A549 (cell line): Measurements from ENCODE around the gene ZSWIM3. TPM values are rescaled to one million over a fixed set of nuclear protein-coding genes. Genes with fewer than 3 reads are reported as not detected.

Experiments used
- ATAC-seq, 2 experiments: fragments of 200-7000 bp in 1 of 2; fragments of >200 bp in 1 of 2; cut with Nextera tagmentation in 1 of 2; cut with Tn5 transposase in 1 of 2; 3 replicates each; pipeline versions ENCODE4 v1.8.0 to v1.9.1; 2018 to 2020; ENCODE audit warnings: mild to moderate bottlenecking in 1 of 2, moderate library complexity in 1 of 2
- CTCF ChIA-PET: fragments of 300-600 bp; sonication (Branson Sonifier 250); formaldehyde crosslinking; extraction: SDS; loops from one replicate; lab custom pipeline; 2021; ENCODE audit warnings: antibody characterized with exemption, inconsistent platforms; lab: Yijun Ruan, JAX
- POLR2A ChIA-PET: fragments of 350-600 bp; formaldehyde crosslinking; extraction: SDS; loops from one replicate; lab custom pipeline; 2021; ENCODE audit warnings: antibody characterized with exemption, inconsistent platforms; lab: Yijun Ruan, JAX
- DNase-seq, 2 experiments: peaks; one replicate each; pipeline versions ENCODE4 v3.0.0 to v3.0.0-alpha.2; 2011 to 2016; ENCODE audit warnings: low read depth in 1 of 2, low spot score in 1 of 2
- FAIRE-seq: peaks from 2 replicates; lab custom pipeline; 2011; peaks lifted over from hg19 to GRCh38; lab: Jason Lieb, UNC
- H3K27ac ChIP-seq, 2 experiments: fragments of >200 bp; sonication (Bioruptor Twin); formaldehyde crosslinking; 3 replicates each; pipeline ENCODE4 v1.5.1; 2016 to 2017
- H3K4me1 ChIP-seq: fragments of >200 bp; sonication (Bioruptor Twin); formaldehyde crosslinking; 3 replicates; pipeline ENCODE4 v1.6.1; 2016
- H3K4me2 ChIP-seq: fragments of >200 bp; sonication (Bioruptor Twin); formaldehyde crosslinking; 3 replicates; pipeline ENCODE4 v1.6.1; 2016
- H3K4me3 ChIP-seq: fragments of >200 bp; sonication (Bioruptor Twin); formaldehyde crosslinking; 3 replicates; pipeline ENCODE4 v1.5.1; 2016
- H3K9me3 ChIP-seq: fragments of >200 bp; sonication (Bioruptor Twin); formaldehyde crosslinking; 3 replicates; pipeline ENCODE4 v1.6.1; 2016
- ATOH8 ChIP-seq: fragments of 250-450 bp; sonication (Bioruptor Pico); IDR thresholded peaks from 2 replicates; pipeline ENCODE4 v1.5.0; 2020; ENCODE audit warnings: low read depth, mild to moderate bottlenecking, moderate library complexity
- CBX8 ChIP-seq: fragments of 200-600 bp; sonication (generic); IDR thresholded peaks from 2 replicates; pipeline ENCODE4 v1.6.1; 2016
- CHD4 ChIP-seq: fragments of 200-600 bp; sonication (generic); IDR thresholded peaks from 2 replicates; pipeline ENCODE4 v1.6.1; 2016; ENCODE audit warnings: antibody characterized with exemption, mild to moderate bottlenecking, borderline replicate concordance
- CTCF ChIP-seq: fragments of >200 bp; sonication (Bioruptor Twin); formaldehyde crosslinking; IDR thresholded peaks from 3 replicates; pipeline ENCODE4 v1.5.1; 2016
- E2F6 ChIP-seq: IDR thresholded peaks from 2 replicates; pipeline ENCODE4 v1.6.1; 2012; ENCODE audit warnings: low read depth, borderline replicate concordance
- EHMT2 ChIP-seq: fragments of 200-600 bp; sonication (generic); IDR thresholded peaks from 2 replicates; pipeline ENCODE4 v1.6.1; 2016; ENCODE audit warnings: antibody characterized with exemption, low read depth, mild to moderate bottlenecking, moderate library complexity
- ESRRA ChIP-seq: fragments of 150-350 bp; IDR thresholded peaks from 2 replicates; pipeline ENCODE4 v1.6.1; 2014; ENCODE audit warnings: mild to moderate bottlenecking, low read length, borderline replicate concordance
- FOSL2 ChIP-seq, 2 experiments: fragments of 450-650 bp in 1 of 2; fragments of >200 bp in 1 of 2; sonication (Bioruptor Twin) in 1 of 2; formaldehyde crosslinking; IDR thresholded peaks; 2 replicates each; pipeline versions ENCODE4 v1.5.0 to v1.6.1; 2016 to 2020; ENCODE audit warnings: mild to moderate bottlenecking in 1 of 2, moderate library complexity in 1 of 2
- FOXS1 ChIP-seq: fragments of 250-450 bp; sonication (Bioruptor Pico); IDR thresholded peaks from 2 replicates; pipeline ENCODE4 v1.5.0; 2020; ENCODE audit warnings: mild to moderate bottlenecking, moderate library complexity
- HOXB13 ChIP-seq: fragments of 250-450 bp; sonication (Bioruptor Pico); IDR thresholded peaks from 2 replicates; pipeline ENCODE4 v1.5.0; 2020; ENCODE audit warnings: low read depth, mild to moderate bottlenecking, moderate library complexity
- HOXB5 ChIP-seq: fragments of 250-450 bp; sonication (Bioruptor Pico); IDR thresholded peaks from 2 replicates; pipeline ENCODE4 v1.5.0; 2020; ENCODE audit warnings: mild to moderate bottlenecking, moderate library complexity
- KDM1A ChIP-seq: fragments of 200-600 bp; sonication (generic); IDR thresholded peaks from 2 replicates; pipeline ENCODE4 v1.6.1; 2016; ENCODE audit warnings: low read depth, mild to moderate bottlenecking
- MAFK ChIP-seq: fragments of 450-650 bp; IDR thresholded peaks from 2 replicates; pipeline ENCODE4 v1.6.1; 2014; ENCODE audit not compliant: partially characterized antibody
- MAX ChIP-seq: IDR thresholded peaks from 2 replicates; pipeline ENCODE4 v1.6.1; 2012
- MYC ChIP-seq: IDR thresholded peaks from 2 replicates; pipeline ENCODE4 v1.6.1; 2012; ENCODE audit warnings: mild to moderate bottlenecking, inconsistent platforms, low read length, improper control_type of control experiment, borderline replicate concordance
- NPAS2 ChIP-seq: fragments of 250-450 bp; sonication (Bioruptor Pico); IDR thresholded peaks from 2 replicates; pipeline ENCODE4 v1.8.0; 2022; ENCODE audit warnings: mild to moderate bottlenecking, moderate library complexity, borderline replicate concordance
- PHF8 ChIP-seq: fragments of 200-600 bp; sonication (generic); IDR thresholded peaks from 2 replicates; pipeline ENCODE4 v1.6.1; 2016; ENCODE audit warnings: low read depth, mild to moderate bottlenecking, antibody characterized with exemption, moderate library complexity, borderline replicate concordance
- POLR2AphosphoS2 ChIP-seq: conservative IDR thresholded peaks from 2 replicates; pipeline ENCODE4 v1.6.1; 2012; ENCODE audit warnings: low read length, improper control_type of control experiment, inconsistent platforms
- RAD21 ChIP-seq, 2 experiments: fragments of >200 bp in 1 of 2; sonication (Bioruptor Twin) in 1 of 2; formaldehyde crosslinking in 1 of 2; IDR thresholded peaks in 1 of 2; conservative IDR thresholded peaks in 1 of 2; 2 replicates in 1 of 2; 3 replicates in 1 of 2; pipeline ENCODE4 v1.6.1; 2012 to 2018; ENCODE audit warnings: inconsistent platforms in 1 of 2
- RARB ChIP-seq: fragments of 250-450 bp; sonication (Bioruptor Pico); IDR thresholded peaks from 2 replicates; pipeline ENCODE4 v1.8.0; 2021; ENCODE audit warnings: mild to moderate bottlenecking, moderate library complexity
- RCOR1 ChIP-seq: fragments of 150-350 bp; IDR thresholded peaks from 2 replicates; pipeline ENCODE4 v1.6.1; 2014; ENCODE audit warnings: antibody characterized with exemption, low read length, low read depth
- RFX5 ChIP-seq: fragments of 450-650 bp; IDR thresholded peaks from 2 replicates; pipeline ENCODE4 v1.7.1; 2014; ENCODE audit warnings: antibody characterized with exemption, mild to moderate bottlenecking, moderate library complexity
- SMC3 ChIP-seq: fragments of >200 bp; sonication (Bioruptor Twin); formaldehyde crosslinking; IDR thresholded peaks from 3 replicates; pipeline ENCODE4 v1.6.1; 2018; ENCODE audit warnings: inconsistent platforms
- ZC3H11A ChIP-seq: fragments of 450-650 bp; IDR thresholded peaks from 2 replicates; pipeline ENCODE4 v1.6.1; 2014; ENCODE audit warnings: antibody characterized with exemption, mild to moderate bottlenecking
- WGBS: methylation state at CpG from one replicate; pipeline ENCODE4 v1.1.6; 2017; ENCODE audit errors: missing lambda C conversion rate; 5-methylcytosine and 5-hydroxymethylcytosine counted together
- polyA plus RNA-seq, 4 experiments: library from polyadenylated mRNA; depleted of rRNA in 3 of 4; stranded (reverse); fragments of >200 nt; fragmentation: RNase III in 1 of 4; extraction: RNeasy Plus Mini Kit Qiagen cat#74134 plus additional on column Dnase treatment in 1 of 4; gene quantifications; 2 replicates in 3 of 4; 3 replicates in 1 of 4; pipeline ENCODE4 v1.2.3, GENCODE V29; 2011 to 2017
- TF ChIP-seq, protein P1 (sequence below): fragments of 450-650 bp; IDR thresholded peaks from 2 replicates; pipeline ENCODE4 v1.6.1; 2014; ENCODE audit warnings: antibody characterized with exemption

The ZSWIM3 gene
- polyA plus RNA-seq, 2 of the 4 experiments (the other 2 are of a cell fraction): 1.1 to 1.3 TPM

- no peak for TF ChIP-seq MYC
- TF ChIP-seq, all 56 proteins: peak for 2
These were observed 39.8 kb upstream of the ZSWIM3 start (continued) for GRCh38 chr20:45817376-45818194.

DNA sequence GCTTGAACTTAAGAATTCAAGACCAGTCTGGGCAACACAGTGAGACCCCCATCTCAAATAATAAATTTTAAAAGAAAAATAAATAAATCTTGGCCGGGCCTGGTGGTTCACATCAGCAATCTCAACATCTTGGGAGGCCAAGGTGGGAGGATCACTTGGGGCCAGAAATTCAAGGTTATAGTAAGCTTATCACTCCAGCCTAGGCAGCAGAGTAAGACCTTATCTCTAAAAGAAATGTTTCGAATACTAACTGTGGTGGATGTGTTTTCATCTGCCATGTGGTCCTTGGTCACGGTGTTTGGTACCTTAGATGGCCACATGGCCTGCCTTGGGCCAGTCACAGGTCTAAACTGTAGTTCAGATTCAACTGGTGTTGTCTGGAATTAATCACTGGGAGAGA lies 39.2 kb upstream of the ZSWIM3 start:
- WGBS: 85% methylated on average over 3 of the region's 3 CpGs
- Histone ChIP-seq H3K4me2 (no peak overlapping the region), H3K27ac (no peak overlapping the region), H3K4me3 (no peak overlapping the region)
- ATAC-seq: no peak
- no peak for FAIRE-seq
- DNase-seq: no peak
- CTCF ChIA-PET: interaction anchor here (1.0 to 2.2 kb wide), 3 partner anchors 22 to 145 kb away, joined by 3 to 6 read pairs (median 3); no protein-coding TSS in a partner anchor
- TF ChIP-seq KDM1A (no peak), HOXB13 (CRISPR knock-in tag) (no peak), RCOR1 (no peak), SMC3 (no peak), EHMT2 (no peak), MAFK (no peak), CHD4 (no peak), CBX8 (no peak), POLR2AphosphoS2 (no peak), PHF8 (no peak), ZC3H11A (no peak), HOXB5 (CRISPR knock-in tag) (no peak), MAX (no peak), E2F6 (no peak), RAD21 (conservative IDR thresholded peaks at IDR 0.05 in 1 of 2, IDR thresholded peaks at IDR 0.05 in 1 of 2) (no peak), CTCF (no peak), RFX5 (no peak)
- TF ChIP-seq, protein P1, sequence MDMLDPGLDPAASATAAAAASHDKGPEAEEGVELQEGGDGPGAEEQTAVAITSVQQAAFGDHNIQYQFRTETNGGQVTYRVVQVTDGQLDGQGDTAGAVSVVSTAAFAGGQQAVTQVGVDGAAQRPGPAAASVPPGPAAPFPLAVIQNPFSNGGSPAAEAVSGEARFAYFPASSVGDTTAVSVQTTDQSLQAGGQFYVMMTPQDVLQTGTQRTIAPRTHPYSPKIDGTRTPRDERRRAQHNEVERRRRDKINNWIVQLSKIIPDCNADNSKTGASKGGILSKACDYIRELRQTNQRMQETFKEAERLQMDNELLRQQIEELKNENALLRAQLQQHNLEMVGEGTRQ: no peak
- TF ChIP-seq, all 56 proteins: peak for 0
- POLR2A ChIA-PET: no interaction called here
- H3K4me1 ChIP-seq: peaks cover 45% of the 10 kb centered on the region
- H3K9me3 ChIP-seq: no peaks in the 10 kb centered on the region

DNA sequence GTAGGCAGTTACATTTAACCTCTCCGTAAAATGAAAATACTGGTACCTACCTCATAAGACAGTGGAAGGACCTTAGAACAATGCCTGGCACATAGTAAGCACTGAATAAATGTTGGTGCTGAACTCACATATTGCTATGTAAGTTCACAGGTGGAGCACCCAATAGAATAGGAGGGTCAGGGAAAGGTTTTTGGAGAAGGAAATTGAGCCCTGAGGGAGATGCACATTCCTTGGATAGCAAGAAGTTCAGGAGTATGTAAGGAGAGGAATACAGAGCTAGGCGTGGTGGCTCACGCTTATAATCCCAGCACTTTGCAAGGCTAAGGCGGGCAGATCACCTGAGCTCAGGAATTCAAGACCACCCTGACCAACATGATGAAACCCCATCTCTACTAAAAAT lies 37.9 kb upstream of the ZSWIM3 start:
- peaks cover 33% of the 10 kb centered on the region for H3K4me1 ChIP-seq
- no peak for FAIRE-seq
- CTCF ChIA-PET: interaction anchor here (0.6 to 2.6 kb wide), 5 partner anchors 20 to 157 kb away, joined by 3 to 11 read pairs (median 3); no protein-coding TSS in a partner anchor
- WGBS: 88% methylated on average over 4 of the region's 4 CpGs
- H3K4me2 ChIP-seq: no peak overlapping the region
- H3K27ac ChIP-seq: no peak overlapping the region
- POLR2A ChIA-PET: interaction anchor here (0.5 kb wide), 1 partner anchor 116 kb away, joined by 3 read pairs; no protein-coding TSS in a partner anchor
- no peak for ATAC-seq
- H3K4me3 ChIP-seq: no peak overlapping the region
- no peaks in the 10 kb centered on the region for H3K9me3 ChIP-seq
- no peak for DNase-seq
- TF ChIP-seq RARB (CRISPR knock-in tag) (no peak), KDM1A (no peak), RAD21 (conservative IDR thresholded peaks at IDR 0.05 in 1 of 2, IDR thresholded peaks at IDR 0.05 in 1 of 2) (no peak), FOXS1 (no peak), E2F6 (no peak), NPAS2 (no peak), HOXB13 (CRISPR knock-in tag) (no peak), FOSL2 (IDR thresholded peaks at IDR 0.05) (no peak), FOSL2 (CRISPR knock-in tag; IDR thresholded peaks at IDR 0.05) (no peak), MAFK (no peak), ESRRA (no peak), ATOH8 (CRISPR knock-in tag) (no peak)
